IPS-11a (cell line): ENCODE data around the gene WBP4.
"Not testable (repeated sequence)": the region's sequence is repeated elsewhere in the genome, so short reads cannot be mapped to it uniquely, and the experiment has no call there.

Experiments
- H3K4me3 ChIP-seq: one replicate; pipeline ENCODE4 v1.5.1; 2013; ENCODE audit warnings: low read depth, low read length, control low read depth

Gene WBP4

DNA sequence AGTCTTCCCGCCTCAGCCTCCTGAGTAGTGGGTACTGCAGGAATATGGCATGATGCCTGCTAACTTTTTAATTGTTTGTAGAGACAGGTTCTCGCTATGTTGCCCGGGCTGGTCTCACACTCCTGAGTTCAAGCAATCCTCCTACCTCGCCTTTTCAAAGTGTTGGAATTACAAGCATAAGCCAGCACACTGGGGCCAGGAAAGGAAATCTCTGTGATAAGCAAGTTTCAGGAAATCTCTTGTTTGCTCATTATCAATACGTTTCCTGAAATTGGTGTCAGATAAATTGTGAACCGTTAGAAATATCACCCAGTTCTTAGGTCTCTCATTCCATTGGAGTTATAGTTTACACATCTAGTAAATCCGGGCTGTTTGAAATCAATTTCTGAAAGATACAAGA is 14.2 kb downstream of the WBP4 start:
- no peak overlapping the region for H3K4me3 ChIP-seq

DNA sequence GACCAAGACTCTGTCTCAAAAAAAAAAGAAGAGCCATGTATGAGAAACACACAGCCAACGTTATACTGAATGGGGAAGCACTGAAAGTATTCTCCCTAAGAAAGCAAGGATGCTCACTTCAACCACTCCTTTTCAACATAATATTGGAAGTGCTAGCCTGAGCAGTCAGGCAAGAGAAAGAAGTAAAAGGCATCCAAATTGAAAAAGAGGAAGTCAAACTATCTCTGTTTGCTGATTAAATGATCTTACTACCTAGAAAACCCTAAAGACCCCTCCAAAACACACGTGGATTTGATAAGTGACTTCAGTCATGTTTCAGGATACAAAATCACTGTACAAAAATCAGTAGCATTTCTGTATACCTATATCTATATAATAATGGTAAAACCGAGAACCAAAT is 16.2 kb downstream of the WBP4 start:
- H3K4me3 ChIP-seq = no peak overlapping the region

DNA sequence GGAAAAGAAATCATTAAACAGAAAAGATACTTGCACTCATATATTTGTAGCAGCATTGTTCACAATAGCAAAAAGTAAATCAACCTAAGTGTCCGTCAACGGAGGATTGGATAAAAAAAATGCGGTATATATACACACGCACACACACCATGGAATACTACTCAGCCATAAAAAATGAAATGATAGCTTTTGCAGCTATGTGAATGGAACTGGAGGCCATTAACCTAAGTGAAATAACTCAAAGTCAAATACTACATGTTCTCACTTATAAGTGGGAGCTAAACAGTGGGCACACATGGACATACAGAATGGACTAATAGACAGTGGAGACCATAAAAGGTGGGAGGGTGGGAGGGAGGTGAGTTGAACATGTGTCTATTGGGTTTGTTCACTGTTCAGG is 18.4 kb downstream of the WBP4 start:
- no peak overlapping the region for H3K4me3 ChIP-seq

DNA sequence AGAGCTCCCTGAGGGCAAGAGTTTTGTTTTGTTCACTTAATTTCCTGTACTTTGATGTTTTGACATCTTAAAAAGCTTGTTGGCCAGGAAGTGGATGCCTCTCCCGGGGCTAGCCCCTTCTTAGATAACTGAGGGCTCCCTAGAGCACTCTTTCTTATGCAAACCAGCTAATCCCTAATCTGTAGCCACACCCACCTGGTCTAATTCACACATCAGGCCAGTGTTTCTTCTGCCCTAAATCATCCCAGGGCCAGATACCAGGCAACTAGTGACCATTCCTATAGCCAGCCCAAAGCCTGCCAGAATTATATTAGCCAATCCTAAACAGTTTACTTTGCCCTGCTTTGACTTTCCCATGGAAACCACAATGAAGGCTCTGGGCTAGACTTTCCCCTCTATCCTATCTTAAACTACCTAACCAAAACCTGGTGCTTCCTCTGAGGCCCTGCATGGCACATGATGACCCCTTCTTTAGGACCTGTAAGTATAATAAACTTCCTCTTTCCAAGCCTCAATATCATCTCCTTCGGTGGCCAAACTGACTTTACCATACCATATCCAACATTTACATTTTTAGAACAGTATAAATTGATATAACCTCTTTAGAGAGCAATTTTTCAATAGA is 24.8 kb downstream of the WBP4 start:
- H3K4me3 ChIP-seq = no peak overlapping the region

DNA sequence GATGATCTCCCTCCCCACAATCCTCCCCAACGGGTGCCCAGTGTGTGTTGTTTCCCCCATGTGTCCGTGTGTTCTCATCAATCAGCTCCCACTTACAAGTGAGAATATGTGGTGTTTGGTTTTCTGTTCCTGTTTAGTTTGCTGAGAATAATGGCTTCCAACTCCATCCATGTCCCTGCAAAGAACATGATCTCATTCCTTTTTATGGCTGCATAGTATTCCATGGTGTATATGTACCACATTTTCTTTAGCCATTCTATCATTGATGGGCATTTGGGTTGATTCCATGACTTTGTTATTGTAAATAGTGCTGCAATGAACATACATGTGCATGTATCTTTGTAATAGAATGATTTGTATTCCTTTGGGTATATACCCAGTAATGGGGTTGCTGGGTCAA is 34.4 kb downstream of the WBP4 start:
- not testable (repeated sequence) for H3K4me3 ChIP-seq

DNA sequence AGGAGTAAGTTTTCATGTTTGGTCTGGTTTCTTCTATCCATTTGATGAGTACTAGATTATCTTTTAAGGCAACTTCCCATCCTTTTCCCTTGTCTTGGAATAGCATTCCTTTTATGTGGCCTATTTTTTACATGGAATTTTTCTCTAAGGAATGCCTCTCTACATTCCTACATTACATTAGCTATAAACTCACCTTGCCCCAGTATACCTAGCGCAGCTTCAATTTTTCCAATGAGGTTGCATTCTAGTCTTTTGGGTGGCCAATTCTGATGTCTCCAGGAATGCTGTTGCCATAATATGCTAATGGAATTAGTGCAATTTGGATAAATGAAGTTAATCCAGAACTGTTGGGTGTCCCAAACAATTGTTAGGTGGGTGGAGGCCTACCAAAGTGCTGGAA is 37.5 kb downstream of the WBP4 start:
- no peak overlapping the region for H3K4me3 ChIP-seq

DNA sequence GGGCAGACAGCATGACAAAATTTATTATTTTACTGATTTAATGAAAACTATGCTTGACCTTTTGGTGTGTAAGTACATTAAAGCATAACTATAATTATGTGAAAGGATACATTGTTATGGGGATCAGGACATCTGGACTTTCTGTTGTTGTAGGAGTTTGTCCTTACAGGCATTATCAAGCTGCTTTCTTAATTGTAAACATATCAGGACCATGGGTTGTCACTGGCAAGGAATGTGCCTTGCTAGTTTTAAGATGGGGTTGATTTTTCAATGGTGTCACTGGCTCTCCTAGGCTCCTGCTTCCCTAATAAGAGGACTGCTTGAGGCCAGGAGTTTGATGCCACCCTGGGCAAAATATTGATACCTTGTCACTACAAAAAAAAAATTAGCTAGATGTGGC is 38.7 kb downstream of the WBP4 start:
- H3K4me3 ChIP-seq = no peak overlapping the region

DNA sequence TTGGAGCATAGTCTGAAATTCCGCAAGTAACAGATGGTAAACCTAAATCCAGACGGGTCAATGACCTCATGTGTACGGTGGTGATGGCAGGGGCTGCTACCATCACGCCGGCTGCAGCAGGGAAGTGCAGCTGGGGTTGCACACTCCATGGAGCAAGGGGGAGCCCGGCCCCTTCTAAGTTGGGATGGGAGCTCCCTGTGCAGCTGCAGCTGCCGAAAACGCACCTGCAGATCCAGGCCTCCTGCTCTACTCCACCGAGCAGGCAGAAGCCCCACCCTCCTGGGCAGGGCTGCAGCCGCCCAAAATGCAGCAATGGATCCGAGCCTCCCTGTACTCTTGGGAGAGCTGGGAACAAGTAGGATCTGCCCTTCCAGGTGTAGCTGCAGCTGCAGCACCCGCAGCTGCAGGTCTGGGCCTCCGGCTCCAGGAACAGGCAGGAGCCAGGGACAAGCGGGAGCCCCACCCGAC is 45.8 kb downstream of the WBP4 start:
- no peak overlapping the region for H3K4me3 ChIP-seq

DNA sequence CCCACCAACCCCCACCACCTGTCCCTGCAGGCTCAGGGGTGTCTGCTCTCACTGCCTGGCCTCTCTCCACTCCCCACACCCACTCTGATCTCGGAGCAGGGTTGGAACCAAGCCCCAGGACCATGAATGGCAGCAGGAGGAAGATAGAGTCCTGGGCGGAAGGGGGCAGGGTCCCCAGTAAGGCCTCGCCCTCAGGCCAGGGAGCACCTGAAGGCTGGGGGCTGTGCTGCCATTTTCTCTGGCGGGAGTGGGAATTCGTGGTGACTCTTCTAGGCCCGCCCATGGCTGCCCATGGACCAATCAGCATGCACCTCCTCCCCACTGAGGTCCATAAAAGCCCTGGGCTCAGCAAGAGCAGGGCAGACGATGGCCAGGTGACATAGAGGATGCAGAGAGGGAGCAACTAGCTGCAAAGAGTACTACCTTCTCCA is 46.3 kb downstream of the WBP4 start:
- H3K4me3 ChIP-seq = no peak overlapping the region

DNA sequence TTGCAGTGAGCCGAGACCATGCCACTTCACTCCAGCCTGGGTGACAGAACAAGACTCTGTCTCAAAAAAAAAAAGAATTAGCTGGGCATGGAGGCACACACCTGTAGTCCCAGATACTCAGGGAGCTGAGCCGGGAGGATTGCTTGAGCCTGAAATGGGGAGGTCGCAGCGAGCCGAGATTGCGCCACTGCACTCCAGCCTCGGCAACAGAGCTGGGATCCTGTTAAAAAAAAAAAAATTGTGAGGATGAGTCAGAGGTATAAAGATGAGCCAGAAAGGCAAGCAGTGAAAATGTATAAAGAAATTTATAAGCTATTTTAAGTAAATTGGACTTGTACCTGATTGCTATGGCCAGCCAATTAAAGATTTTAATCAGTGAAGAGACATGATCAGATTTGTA is 50.1 kb downstream of the WBP4 start:
- H3K4me3 ChIP-seq = no peak overlapping the region

DNA sequence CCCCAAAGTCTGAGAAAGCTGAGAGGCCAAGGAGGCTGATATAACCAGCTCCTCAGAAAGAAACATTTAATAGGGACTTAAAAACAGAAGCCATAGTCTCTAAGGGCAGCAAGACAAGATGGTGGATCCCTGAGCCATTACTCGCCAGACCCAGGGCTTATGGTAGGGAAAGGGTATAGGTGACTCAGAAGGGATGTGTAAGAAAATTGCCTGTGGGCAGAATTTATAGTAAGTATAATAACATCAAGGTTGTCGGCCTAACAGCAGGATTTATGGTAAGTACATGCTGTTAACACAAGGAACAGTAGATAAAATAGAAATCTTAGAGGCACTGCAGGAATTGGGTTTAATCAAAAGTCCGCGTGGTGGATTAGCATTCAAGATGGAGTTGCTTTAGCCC is 56.6 kb downstream of the WBP4 start:
- H3K4me3 ChIP-seq = no peak overlapping the region

DNA sequence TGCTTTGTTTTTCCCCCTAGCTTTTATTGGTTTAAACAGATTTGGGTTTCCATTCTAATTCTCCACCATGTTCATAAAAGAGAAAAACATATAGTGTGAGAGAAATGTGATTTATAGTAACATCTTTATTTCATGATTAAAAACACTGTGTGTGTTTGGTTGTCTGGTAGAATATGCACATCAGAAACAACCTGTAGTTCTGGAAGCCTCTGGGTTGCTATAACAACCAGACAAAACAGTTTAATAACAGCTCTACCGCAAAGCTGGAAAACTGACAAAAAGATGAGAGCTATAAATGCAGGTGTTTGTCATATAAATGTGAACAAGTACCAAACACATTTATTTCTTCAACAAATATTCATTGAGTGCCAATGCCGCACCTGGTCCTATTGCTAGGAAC is 61.5 kb downstream of the WBP4 start:
- no peak overlapping the region for H3K4me3 ChIP-seq

DNA sequence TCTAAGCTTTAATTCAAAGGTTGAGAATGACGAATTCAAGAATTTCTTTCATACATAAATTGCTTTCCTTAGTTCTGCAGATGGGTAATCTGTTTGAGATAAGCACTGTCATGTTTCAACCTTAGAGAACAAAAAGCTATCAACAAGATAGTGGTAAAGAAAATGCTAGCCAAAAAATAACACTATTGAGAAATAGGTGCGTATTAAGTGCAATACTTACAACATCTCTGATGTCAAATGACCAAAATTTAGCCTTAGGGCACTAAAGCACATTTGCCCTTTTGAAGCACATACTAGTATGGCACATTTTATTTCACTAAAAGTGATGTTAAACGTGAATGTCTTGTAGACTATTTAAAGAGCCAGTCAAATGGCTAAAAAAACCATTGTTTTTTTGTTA is 66.4 kb downstream of the WBP4 start:
- no peak overlapping the region for H3K4me3 ChIP-seq

DNA sequence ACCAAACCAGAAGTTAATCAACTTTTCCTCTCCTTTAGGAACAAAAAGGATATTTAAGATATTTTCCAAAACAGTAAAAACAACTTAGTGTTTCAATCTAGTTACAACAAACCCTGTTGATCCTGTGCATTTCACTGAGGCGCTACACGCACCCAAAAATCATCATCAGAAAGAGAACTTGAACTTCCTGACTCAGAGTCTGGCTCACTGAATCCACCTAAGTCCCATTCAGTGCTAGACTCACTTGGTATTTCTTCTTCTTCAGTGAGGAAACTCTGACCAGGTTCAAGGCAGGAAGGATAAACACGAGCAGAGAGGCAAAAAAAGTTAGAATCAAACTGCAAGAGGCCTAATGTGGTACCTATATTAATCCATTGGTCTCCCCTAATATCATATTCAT is 69.0 kb downstream of the WBP4 start:
- no peak overlapping the region for H3K4me3 ChIP-seq

DNA sequence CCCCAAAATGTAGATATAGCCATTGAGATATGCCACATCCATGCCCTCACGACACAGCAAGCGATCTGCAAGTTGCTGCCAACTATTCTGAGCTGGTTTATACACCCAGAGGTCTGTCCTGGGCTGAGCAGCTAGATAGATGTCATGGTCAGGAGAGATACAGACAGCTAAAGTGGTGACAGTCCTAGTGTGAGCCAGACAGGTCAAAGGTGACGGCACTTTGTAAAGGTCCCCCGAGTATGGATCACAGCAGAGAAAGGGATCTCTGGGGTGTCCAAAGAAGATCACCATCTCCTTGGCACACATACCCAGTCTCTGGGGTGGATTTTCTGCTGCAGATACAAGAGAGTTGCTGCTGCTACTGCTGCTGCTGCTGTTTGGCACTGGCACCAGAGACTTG is 69.9 kb downstream of the WBP4 start:
- not testable (repeated sequence) for H3K4me3 ChIP-seq

DNA sequence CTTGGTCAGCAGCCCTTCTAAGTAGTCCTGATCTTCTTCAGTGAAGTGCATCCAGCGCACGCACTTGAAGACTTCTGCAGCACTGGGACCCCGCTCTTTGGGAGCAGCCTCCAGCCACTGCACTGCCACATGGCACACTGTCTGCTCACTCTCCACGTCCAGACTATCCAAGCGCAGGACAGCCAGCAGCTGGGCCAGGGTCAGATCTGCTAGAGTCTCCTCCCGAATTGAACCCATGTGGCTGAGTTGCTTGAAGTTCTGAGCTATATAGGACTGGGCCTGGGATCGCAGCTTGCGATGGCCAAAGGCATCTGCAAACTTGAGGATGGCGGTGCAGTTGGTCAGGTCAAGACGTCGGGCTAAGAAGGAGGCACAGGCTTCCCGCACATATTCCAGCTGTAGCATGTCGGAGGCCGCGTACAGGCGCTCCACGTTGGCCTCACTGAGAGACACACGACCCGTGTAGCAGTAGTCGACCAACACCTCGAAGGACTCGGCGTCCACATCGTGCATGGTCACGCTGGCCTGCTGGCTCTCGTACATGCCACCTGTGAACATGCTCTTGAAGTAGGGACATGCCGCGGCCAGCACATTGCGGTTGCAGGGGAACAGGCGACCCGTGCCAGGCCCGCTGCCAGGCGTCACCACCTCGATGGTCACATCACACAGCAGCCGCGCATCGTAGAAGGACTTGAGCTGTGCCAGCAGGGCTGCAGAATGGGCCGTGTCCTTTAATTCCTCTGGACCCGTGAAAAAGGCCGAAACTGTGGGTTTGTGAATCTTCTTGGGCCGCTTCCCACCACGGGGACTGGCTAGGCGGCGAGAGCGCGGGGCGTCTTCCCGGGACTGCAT is 70.6 kb downstream of the WBP4 start:
- peak overlapping the region; percentile 91 for H3K4me3 ChIP-seq

DNA sequence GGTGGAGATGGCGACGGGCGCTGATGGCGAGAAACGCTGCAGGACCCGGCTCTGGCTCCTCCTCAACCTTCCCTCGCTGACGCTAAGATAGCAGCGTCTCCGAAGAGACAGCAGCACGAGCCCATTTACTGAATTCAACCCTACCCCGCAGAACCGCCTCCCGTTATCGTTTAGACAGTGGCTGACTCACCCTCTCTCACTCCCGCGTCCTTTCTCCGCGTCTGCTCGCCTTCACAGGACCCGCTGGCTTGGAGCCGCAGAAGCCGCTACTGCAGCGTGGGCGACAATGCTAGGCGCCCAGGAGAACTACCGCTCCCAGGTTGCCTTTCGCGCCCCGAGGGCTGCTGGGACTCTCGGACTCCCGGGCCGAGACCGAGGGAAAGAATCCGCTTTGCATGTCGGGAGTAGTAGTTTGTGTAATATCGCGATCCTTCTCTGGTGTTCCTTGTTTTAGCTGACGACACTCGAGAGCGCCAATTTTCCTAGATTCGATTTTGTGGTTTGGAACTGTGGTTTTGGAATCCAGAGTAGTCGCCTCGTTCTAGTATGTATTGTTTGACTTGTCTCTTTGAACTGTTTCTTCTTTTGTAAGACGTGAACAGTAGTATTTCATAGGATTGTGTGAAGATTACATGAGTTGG is 71.3 kb downstream of the WBP4 start, which contains the start of gene KBTBD6:
Gene KBTBD6 (minus strand): TSS at position 291 of the 641 bp plus-strand sequence. CDS start 291 bp downstream, outside the sequence.
- peak within 1 kb of the TSS; percentile 91 for H3K4me3 ChIP-seq
